Liver (tissue), 9 donors: ENCODE data around the gene EXOC3L2. TPM values are rescaled to one million over a fixed set of nuclear protein-coding genes. Genes with fewer than 3 reads are reported as not detected.

Source experiments
- DNase-seq: peaks from one replicate; pipeline ENCODE4 v3.0.0-alpha.2; 2017; ENCODE audit warnings: low spot score
- H3K27ac ChIP-seq, 2 donors: one replicate each; pipeline ENCODE4 v1.7.0; 2013; ENCODE audit warnings: inconsistent platforms in 2 of 2, low read length in 2 of 2, control low read depth in 1 of 2, low read depth in 1 of 2, mild to moderate bottlenecking in 1 of 2
- H3K27me3 ChIP-seq, 4 donors: one replicate each; pipeline versions ENCODE4 v1.6.1 to v1.7.0; 2013; ENCODE audit warnings: low read length in 3 of 4, inconsistent platforms in 1 of 4, mild to moderate bottlenecking in 1 of 4, moderate library complexity in 1 of 4; ENCODE audit not compliant: control insufficient read depth in 4 of 4, insufficient read depth in 4 of 4
- H3K36me3 ChIP-seq, 4 donors: one replicate each; pipeline versions ENCODE4 v1.6.1 to v1.7.0; 2013; ENCODE audit warnings: low read length in 3 of 4, mild to moderate bottlenecking in 3 of 4, low read depth in 1 of 4, moderate library complexity in 1 of 4; ENCODE audit not compliant: control insufficient read depth in 4 of 4, insufficient read depth in 3 of 4
- H3K4me1 ChIP-seq, 4 donors: one replicate each; pipeline versions ENCODE4 v1.6.1 to v1.7.0; 2013; ENCODE audit warnings: low read length in 3 of 4, mild to moderate bottlenecking in 3 of 4, moderate library complexity in 1 of 4; ENCODE audit not compliant: control insufficient read depth in 4 of 4, insufficient read depth in 4 of 4
- H3K4me3 ChIP-seq, 3 donors: one replicate each; pipeline versions ENCODE4 v1.6.1 to v1.7.0; 2013; ENCODE audit warnings: low read length in 3 of 3, control low read depth in 1 of 3, low read depth in 1 of 3, mild to moderate bottlenecking in 1 of 3
- H3K9ac ChIP-seq, 2 donors: one replicate each; pipeline ENCODE4 v1.7.0; 2013; ENCODE audit warnings: low read length in 2 of 2, mild to moderate bottlenecking in 2 of 2, moderate library complexity in 2 of 2, control low read depth in 1 of 2, low read depth in 1 of 2
- H3K9me3 ChIP-seq, 4 donors: one replicate each; pipeline versions ENCODE4 v1.6.1 to v1.7.0; 2013; ENCODE audit warnings: low read length in 3 of 4; ENCODE audit not compliant: control insufficient read depth in 4 of 4
- EGR1 ChIP-seq, 2 donors: IDR thresholded peaks; 2 replicates each; pipeline ENCODE4 v1.6.1; 2016 to 2018; ENCODE audit warnings: antibody characterized with exemption in 2 of 2, low read depth in 2 of 2
- FOXA2 ChIP-seq: IDR thresholded peaks from 2 replicates; pipeline ENCODE4 v1.6.1; 2016; ENCODE audit warnings: antibody characterized with exemption
- GABPA ChIP-seq, 2 donors: IDR thresholded peaks in 1 of 2; conservative IDR thresholded peaks in 1 of 2; 2 replicates each; pipeline ENCODE4 v1.6.1; 2016; ENCODE audit warnings: antibody characterized with exemption in 2 of 2, mild to moderate bottlenecking in 1 of 2, moderate library complexity in 1 of 2
- HNF4G ChIP-seq: IDR thresholded peaks from 2 replicates; pipeline ENCODE4 v1.6.1; 2016; ENCODE audit warnings: antibody characterized with exemption
- JUND ChIP-seq, 2 donors: IDR thresholded peaks; 2 replicates each; pipeline ENCODE4 v1.6.1; 2016; ENCODE audit warnings: antibody characterized with exemption in 2 of 2
- NR2F2 ChIP-seq: IDR thresholded peaks from 2 replicates; pipeline ENCODE4 v1.6.1; 2016; ENCODE audit warnings: antibody characterized with exemption
- RAD21 ChIP-seq, 2 donors: IDR thresholded peaks; 2 replicates each; pipeline ENCODE4 v1.6.1; 2016; ENCODE audit warnings: antibody characterized with exemption in 2 of 2, mild to moderate bottlenecking in 2 of 2
- RXRA ChIP-seq, 2 donors: IDR thresholded peaks; 2 replicates each; pipeline ENCODE4 v1.6.1; 2017 to 2018; ENCODE audit warnings: antibody characterized with exemption in 2 of 2, mild to moderate bottlenecking in 1 of 2
- SP1 ChIP-seq: IDR thresholded peaks from 2 replicates; pipeline ENCODE4 v1.6.1; 2018; ENCODE audit warnings: antibody characterized with exemption, mild to moderate bottlenecking
- YY1 ChIP-seq: IDR thresholded peaks from 2 replicates; pipeline ENCODE4 v1.6.1; 2016; ENCODE audit warnings: antibody characterized with exemption, mild to moderate bottlenecking
- WGBS: extraction: QIAGEN DNeasy Blood & Tissue Kit; methylation state at CpG from one replicate; pipeline ENCODE4 v1.1.7; 2013; 5-methylcytosine and 5-hydroxymethylcytosine counted together
- polyA plus RNA-seq, 2 donors: library from polyadenylated mRNA; stranded (reverse) in 1 of 2; unstranded in 1 of 2; fragments of 200-250 nt in 1 of 2; fragments of >200 nt in 1 of 2; fragmentation: Nextera tagmentation in 1 of 2; extraction: Ambion mirVana in 1 of 2; gene quantifications; one replicate each; pipeline versions ENCODE4 v1.2.1 to v1.2.3, GENCODE V29; 2013 to 2015
- total RNA-seq, 2 donors: library from RNA; depleted of rRNA; stranded (reverse); fragments of >200 nt; gene quantifications; one replicate each; pipeline ENCODE4 v1.2.3, GENCODE V29; 2014
- TF ChIP-seq, protein P1 (sequence below): IDR thresholded peaks from 2 replicates; pipeline ENCODE4 v1.6.1; 2016; ENCODE audit warnings: antibody characterized with exemption
- TF ChIP-seq, protein P2 (sequence below): IDR thresholded peaks from 2 replicates; pipeline ENCODE4 v1.6.1; 2016; ENCODE audit warnings: antibody characterized with exemption
- TF ChIP-seq, protein P3 (sequence below): IDR thresholded peaks from 2 replicates; pipeline ENCODE4 v1.6.1; 2016; ENCODE audit warnings: antibody characterized with exemption
- TF ChIP-seq, protein P4 (sequence below): IDR thresholded peaks from 2 replicates; pipeline ENCODE4 v1.6.1; 2016; ENCODE audit warnings: antibody characterized with exemption, mild to moderate bottlenecking
- donor health status: healthy.
- donor health status: healthy.
- donor health status: healthy.
- donor health status: healthy.
- donor health status: healthy.

The EXOC3L2 gene
- total and polyA plus RNA-seq, 4 donors = 1.3 to 7.3 (median 4.1) TPM

DNA sequence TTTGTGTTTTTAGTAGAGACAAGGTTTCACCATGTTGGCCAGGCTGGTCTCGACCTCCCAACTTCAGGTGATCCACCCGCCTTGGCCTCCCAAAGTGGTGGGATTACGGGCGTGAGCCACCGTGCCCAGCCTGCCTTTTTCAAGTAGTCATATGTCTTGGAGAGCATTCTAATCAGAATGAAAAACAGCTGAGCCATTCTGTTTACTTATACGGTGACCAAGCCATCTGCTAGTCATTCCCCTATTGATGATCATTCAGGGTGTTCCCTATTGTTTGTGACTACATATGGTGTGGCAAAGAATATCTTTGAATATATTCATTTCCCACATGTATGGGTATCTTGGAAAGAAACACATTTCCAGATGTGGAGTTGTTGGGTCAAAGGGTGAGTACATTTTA, 49.4 kb downstream of the EXOC3L2 start:
- no peaks in the 10 kb centered on the region for H3K4me1 ChIP-seq
- TF ChIP-seq YY1 (no peak), RXRA (IDR thresholded peaks at IDR 0.05) (no peak), RAD21 (IDR thresholded peaks at IDR 0.05) (no peak), HNF4G (no peak), SP1 (no peak), JUND (IDR thresholded peaks at IDR 0.05) (no peak), EGR1 (IDR thresholded peaks at IDR 0.05; ENCODE audit: low read depth in 2 of 2) (no peak), FOXA2 (no peak), GABPA (IDR thresholded peaks at IDR 0.05 in 1 of 2, conservative IDR thresholded peaks at IDR 0.05 in 1 of 2) (no peak), NR2F2 (no peak)
- TF ChIP-seq, protein P1, sequence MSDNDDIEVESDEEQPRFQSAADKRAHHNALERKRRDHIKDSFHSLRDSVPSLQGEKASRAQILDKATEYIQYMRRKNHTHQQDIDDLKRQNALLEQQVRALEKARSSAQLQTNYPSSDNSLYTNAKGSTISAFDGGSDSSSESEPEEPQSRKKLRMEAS = no peak
- TF ChIP-seq, protein P2, sequence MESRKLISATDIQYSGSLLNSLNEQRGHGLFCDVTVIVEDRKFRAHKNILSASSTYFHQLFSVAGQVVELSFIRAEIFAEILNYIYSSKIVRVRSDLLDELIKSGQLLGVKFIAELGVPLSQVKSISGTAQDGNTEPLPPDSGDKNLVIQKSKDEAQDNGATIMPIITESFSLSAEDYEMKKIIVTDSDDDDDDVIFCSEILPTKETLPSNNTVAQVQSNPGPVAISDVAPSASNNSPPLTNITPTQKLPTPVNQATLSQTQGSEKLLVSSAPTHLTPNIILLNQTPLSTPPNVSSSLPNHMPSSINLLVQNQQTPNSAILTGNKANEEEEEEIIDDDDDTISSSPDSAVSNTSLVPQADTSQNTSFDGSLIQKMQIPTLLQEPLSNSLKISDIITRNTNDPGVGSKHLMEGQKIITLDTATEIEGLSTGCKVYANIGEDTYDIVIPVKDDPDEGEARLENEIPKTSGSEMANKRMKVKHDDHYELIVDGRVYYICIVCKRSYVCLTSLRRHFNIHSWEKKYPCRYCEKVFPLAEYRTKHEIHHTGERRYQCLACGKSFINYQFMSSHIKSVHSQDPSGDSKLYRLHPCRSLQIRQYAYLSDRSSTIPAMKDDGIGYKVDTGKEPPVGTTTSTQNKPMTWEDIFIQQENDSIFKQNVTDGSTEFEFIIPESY = no peak
- TF ChIP-seq, protein P3, sequence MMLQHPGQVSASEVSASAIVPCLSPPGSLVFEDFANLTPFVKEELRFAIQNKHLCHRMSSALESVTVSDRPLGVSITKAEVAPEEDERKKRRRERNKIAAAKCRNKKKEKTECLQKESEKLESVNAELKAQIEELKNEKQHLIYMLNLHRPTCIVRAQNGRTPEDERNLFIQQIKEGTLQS = no peak
- no peaks in the 10 kb centered on the region for H3K27me3 ChIP-seq
- no peak overlapping the region for H3K4me3 ChIP-seq
- H3K27ac ChIP-seq = no peak overlapping the region
- no peaks in the 10 kb centered on the region for H3K9me3 ChIP-seq
- peaks cover 0 to 3% (median 0%) of the 10 kb centered on the region in 4 donors for H3K36me3 ChIP-seq
- no peak for DNase-seq
- 86% methylated on average over 6 of the region's 6 CpGs for WGBS
- H3K9ac ChIP-seq = no peak overlapping the region

DNA sequence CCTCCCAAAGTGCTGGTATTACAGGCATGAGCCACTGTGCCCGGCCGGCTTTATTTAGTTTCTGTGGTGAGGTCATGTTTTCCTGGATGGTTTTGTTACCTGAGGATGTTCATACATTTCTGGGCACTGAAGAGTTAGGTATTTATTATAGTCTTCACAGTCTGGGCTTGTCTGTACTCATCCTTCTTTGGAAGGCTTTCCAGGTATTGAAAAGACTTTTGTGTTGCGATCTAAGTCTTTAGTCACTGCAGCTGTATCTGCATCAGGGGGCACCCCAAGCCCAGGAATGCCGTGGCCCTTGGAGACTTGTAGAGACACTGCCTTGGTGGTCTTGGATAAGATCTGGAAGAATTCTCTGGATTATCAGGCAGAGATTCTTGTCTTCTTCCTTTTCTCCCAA, 53.8 kb downstream of the EXOC3L2 start:
- 95% methylated on average over 4 of the region's 4 CpGs for WGBS

More for the DNA sequence above, 53.8 kb downstream of the EXOC3L2 start:
- H3K27me3 ChIP-seq = no peaks in the 10 kb centered on the region
- H3K9me3 ChIP-seq = no peaks in the 10 kb centered on the region
- no peak overlapping the region for H3K9ac ChIP-seq
- H3K36me3 ChIP-seq = peaks cover 0 to 3% (median 0%) of the 10 kb centered on the region in 4 donors
- DNase-seq = no peak
- H3K4me3 ChIP-seq = no peak overlapping the region
- no peak overlapping the region for H3K27ac ChIP-seq
- TF ChIP-seq EGR1 (IDR thresholded peaks at IDR 0.05; ENCODE audit: low read depth in 2 of 2) = no peak
- TF ChIP-seq, protein P4, sequence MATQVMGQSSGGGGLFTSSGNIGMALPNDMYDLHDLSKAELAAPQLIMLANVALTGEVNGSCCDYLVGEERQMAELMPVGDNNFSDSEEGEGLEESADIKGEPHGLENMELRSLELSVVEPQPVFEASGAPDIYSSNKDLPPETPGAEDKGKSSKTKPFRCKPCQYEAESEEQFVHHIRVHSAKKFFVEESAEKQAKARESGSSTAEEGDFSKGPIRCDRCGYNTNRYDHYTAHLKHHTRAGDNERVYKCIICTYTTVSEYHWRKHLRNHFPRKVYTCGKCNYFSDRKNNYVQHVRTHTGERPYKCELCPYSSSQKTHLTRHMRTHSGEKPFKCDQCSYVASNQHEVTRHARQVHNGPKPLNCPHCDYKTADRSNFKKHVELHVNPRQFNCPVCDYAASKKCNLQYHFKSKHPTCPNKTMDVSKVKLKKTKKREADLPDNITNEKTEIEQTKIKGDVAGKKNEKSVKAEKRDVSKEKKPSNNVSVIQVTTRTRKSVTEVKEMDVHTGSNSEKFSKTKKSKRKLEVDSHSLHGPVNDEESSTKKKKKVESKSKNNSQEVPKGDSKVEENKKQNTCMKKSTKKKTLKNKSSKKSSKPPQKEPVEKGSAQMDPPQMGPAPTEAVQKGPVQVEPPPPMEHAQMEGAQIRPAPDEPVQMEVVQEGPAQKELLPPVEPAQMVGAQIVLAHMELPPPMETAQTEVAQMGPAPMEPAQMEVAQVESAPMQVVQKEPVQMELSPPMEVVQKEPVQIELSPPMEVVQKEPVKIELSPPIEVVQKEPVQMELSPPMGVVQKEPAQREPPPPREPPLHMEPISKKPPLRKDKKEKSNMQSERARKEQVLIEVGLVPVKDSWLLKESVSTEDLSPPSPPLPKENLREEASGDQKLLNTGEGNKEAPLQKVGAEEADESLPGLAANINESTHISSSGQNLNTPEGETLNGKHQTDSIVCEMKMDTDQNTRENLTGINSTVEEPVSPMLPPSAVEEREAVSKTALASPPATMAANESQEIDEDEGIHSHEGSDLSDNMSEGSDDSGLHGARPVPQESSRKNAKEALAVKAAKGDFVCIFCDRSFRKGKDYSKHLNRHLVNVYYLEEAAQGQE = no peak
- TF ChIP-seq HNF4G = no peak
- TF ChIP-seq, protein P3 = no peak
- TF ChIP-seq, protein P1 = no peak
- TF ChIP-seq RXRA (IDR thresholded peaks at IDR 0.05) = no peak
- TF ChIP-seq FOXA2 = no peak
- H3K4me1 ChIP-seq = peaks cover 0 to 7% (median 3%) of the 10 kb centered on the region in 4 donors
